Left ventricle myocardium inferior (tissue), 1 donor: Measurements from ENCODE around the gene MCUB. TPM values are rescaled to one million over a fixed set of nuclear protein-coding genes. Genes with fewer than 3 reads are reported as not detected.

ENCODE experiments used
- DNase-seq: peaks from one replicate; pipeline ENCODE4 v3.0.0-alpha.2; 2020
- H3K27ac ChIP-seq: fragments of 200-600 bp; replicated peaks from 2 replicates; pipeline ENCODE4 v1.8.0; 2021
- H3K27me3 ChIP-seq: fragments of 200-600 bp; 2 replicates; pipeline ENCODE4 v1.8.0; 2021; ENCODE audit warnings: low read depth
- H3K36me3 ChIP-seq: fragments of 200-600 bp; 2 replicates; pipeline ENCODE4 v1.8.0; 2021
- H3K4me1 ChIP-seq: fragments of 200-600 bp; 2 replicates; pipeline ENCODE4 v1.8.0; 2021
- H3K4me3 ChIP-seq: fragments of 200-600 bp; 2 replicates; pipeline ENCODE4 v1.8.0; 2021; ENCODE audit warnings: mild to moderate bottlenecking, moderate library complexity
- H3K9me3 ChIP-seq: fragments of 200-600 bp; replicated peaks from 2 replicates; pipeline ENCODE4 v1.8.0; 2021
- intact Hi-C: fragments of 100-400 bp; cut with micrococcal nuclease; formaldehyde crosslinking; loops from one replicate; pipeline ENCODE4 v1.11.0; 2022
- total RNA-seq: library from RNA; stranded (reverse); fragmentation: NEBNext Ultra II Directional; extraction: Animal tissue kit (Norgen Biotek cat#: 25700); gene quantifications from one replicate; pipeline ENCODE4 v1.2.1, GENCODE V29; 2021
- TF ChIP-seq, protein P1 (sequence below): fragments of 200-600 bp; IDR thresholded peaks from 2 replicates; pipeline ENCODE4 v1.8.0; 2021; ENCODE audit warnings: antibody characterized with exemption, mild to moderate bottlenecking, borderline replicate concordance
- donor health status: DM: no; HTN: yes; CAD: no; lungs with severe emphysema.

The MCUB gene
- total RNA-seq, 1 donor from 2014 or later, result 3.3 TPM

DNA sequence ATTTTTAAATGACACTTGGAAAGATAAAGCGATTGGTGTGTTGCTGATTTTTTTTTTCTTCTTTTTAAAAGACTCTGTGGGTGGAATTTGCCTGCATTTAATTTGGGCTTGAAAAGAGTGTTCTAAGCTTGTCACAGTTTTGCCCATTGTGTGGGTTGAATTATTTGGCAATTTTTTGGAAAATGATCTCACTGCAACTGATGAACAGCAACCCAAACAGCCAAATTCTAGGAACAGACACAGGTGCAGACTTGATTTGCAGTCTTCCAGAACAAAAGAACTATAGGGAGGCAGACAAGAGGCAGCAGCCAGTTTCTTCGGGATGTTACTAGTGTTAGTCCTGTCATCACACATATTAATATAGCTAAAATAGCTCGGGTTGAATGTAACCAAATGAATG, 102.7 kb downstream of the MCUB start:
- no peak for DNase-seq
- H3K36me3 ChIP-seq, result no peaks in the 10 kb centered on the region
- H3K9me3 ChIP-seq, result no peaks in the 10 kb centered on the region
- TF ChIP-seq, protein P1, sequence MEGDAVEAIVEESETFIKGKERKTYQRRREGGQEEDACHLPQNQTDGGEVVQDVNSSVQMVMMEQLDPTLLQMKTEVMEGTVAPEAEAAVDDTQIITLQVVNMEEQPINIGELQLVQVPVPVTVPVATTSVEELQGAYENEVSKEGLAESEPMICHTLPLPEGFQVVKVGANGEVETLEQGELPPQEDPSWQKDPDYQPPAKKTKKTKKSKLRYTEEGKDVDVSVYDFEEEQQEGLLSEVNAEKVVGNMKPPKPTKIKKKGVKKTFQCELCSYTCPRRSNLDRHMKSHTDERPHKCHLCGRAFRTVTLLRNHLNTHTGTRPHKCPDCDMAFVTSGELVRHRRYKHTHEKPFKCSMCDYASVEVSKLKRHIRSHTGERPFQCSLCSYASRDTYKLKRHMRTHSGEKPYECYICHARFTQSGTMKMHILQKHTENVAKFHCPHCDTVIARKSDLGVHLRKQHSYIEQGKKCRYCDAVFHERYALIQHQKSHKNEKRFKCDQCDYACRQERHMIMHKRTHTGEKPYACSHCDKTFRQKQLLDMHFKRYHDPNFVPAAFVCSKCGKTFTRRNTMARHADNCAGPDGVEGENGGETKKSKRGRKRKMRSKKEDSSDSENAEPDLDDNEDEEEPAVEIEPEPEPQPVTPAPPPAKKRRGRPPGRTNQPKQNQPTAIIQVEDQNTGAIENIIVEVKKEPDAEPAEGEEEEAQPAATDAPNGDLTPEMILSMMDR, result no peak
- H3K27ac ChIP-seq, result no peak overlapping the region
- H3K27me3 ChIP-seq, result no peaks in the 10 kb centered on the region
- intact Hi-C loops, result no loop called here
- no peak overlapping the region for H3K4me3 ChIP-seq
- H3K4me1 ChIP-seq, result peaks cover 6% of the 10 kb centered on the region

DNA sequence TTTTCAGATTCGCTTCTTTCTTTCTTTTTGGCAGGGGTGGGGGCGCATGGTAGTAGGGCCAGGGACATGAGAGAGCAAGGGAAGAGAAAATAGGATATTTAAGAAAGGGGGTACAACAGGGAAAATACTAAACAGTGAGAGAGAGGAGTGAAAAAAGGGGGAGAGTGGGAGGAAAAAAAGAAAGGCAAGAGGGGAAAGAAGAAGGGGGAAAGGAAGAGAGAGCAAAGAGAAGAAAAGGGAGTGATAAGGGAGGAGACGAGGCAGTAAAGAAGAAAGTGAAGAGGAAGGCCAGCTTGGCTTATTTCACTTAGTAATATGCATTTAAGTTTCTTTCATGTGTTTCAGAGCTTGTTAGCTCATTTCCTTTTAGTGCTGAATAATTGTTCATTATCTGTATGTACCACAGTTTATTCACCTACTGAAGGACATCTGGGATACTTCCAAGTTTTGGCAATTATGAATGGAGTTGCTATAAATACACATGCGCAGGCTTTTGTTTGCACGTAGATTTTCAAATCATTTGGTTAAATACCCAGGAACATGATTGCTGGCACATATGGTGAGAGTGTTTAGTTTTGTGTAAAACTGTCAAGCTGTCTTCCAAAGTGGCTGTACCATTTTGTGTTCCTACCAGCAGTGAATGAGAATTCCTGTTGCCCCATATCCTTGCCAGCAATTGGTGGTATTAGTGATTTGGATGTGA, 105.9 kb downstream of the MCUB start:
- DNase-seq, result no peak
- H3K4me3 ChIP-seq, result no peak overlapping the region
- H3K36me3 ChIP-seq, result no peaks in the 10 kb centered on the region
- peaks cover 3% of the 10 kb centered on the region for H3K9me3 ChIP-seq
- H3K27me3 ChIP-seq, result no peaks in the 10 kb centered on the region
- H3K27ac ChIP-seq, result no peak overlapping the region
- TF ChIP-seq, protein P1, result no peak
- intact Hi-C loops, result no loop called here
- peaks cover 6% of the 10 kb centered on the region for H3K4me1 ChIP-seq

DNA sequence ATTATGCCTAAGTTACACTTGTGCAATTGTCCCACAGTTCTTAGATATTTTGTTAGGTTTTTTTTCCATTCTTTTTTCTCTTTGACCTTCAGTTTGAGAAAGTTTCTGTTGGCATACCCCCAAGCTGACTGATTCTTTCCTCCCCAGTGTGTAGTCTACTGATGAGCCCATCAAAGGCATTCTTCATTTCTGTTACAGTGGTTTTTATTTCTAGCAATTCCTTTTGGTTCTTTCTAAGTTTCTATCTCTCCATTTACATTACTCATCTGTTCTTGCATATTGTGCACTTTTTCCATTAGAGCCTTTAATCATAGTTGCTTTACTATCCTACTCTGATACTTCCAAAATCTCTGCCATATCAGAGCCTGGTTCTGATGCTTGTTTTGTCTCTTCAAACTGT, 111.3 kb downstream of the MCUB start:
- H3K27ac ChIP-seq, result no peak overlapping the region
- H3K27me3 ChIP-seq, result no peaks in the 10 kb centered on the region
- no peak overlapping the region for H3K4me3 ChIP-seq
- DNase-seq, result no peak
- intact Hi-C loops, result no loop called here
- TF ChIP-seq, protein P1, result no peak
- H3K36me3 ChIP-seq, result no peaks in the 10 kb centered on the region
- peaks cover 13% of the 10 kb centered on the region for H3K9me3 ChIP-seq
- no peaks in the 10 kb centered on the region for H3K4me1 ChIP-seq

DNA sequence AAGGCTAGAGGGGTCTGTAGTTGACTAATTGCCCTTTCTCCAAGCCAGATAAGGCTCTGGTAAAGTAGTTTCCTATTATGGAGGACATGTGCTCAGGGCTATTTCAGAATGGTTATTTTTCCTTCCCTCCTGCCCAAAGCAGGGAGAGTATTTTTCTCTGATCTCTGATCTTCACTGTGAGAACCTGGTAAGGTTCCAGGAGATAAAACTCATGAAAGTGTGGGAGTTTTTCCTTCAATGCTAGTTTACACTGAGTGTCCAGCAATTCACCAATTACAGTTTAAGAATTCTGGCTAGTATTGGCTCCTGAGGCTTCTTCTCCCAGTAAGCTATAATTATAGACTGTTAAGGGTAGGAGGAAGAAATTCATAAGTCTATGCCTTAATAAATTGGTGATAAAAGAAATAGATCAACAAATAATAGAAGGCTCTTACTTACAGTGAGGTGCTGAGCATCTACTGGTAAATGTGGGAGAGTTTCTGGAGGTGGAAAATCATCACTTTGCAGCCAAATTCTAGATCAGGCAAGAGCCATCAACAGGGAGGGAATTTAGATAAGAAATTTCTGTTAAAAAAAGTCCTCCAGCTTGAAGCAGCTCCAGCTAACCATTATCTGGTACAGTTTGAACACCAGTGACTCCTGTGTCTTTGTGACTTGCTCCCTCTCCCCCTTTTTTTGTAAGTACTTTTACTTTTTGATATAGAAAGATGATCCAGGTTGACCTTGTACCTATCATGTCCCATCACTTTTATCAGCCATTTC, 112.3 kb downstream of the MCUB start:
- peaks cover 13% of the 10 kb centered on the region for H3K9me3 ChIP-seq
- no peaks in the 10 kb centered on the region for H3K4me1 ChIP-seq
- H3K27ac ChIP-seq, result no peak overlapping the region
- intact Hi-C loops, result no loop called here
- H3K4me3 ChIP-seq, result no peak overlapping the region
- TF ChIP-seq, protein P1, result no peak
- H3K27me3 ChIP-seq, result no peaks in the 10 kb centered on the region
- DNase-seq, result no peak
- H3K36me3 ChIP-seq, result no peaks in the 10 kb centered on the region

DNA sequence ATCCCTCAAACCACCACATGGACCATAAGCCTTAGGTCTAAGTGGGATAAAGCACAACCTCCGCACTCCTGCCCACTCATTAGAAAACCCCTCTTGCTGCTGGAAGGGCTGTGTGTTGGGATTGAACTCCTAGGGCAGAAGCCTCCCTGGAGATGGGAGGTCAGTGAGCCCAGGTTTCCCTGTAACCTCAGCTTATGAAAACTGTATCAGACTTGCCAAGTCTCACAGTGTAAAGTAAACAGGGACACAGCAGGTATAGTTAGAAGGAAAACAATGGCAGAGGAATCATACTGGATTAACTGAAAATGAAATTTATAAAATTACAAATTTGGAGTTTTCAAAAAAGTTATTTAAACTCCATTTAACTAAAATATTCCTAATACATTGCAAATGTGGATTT, 113.3 kb downstream of the MCUB start:
- Histone ChIP-seq H3K27ac (no peak overlapping the region), H3K36me3 (no peaks in the 10 kb centered on the region), H3K4me3 (no peak overlapping the region), H3K9me3 (peaks cover 13% of the 10 kb centered on the region), H3K27me3 (no peaks in the 10 kb centered on the region), H3K4me1 (no peaks in the 10 kb centered on the region)
- TF ChIP-seq, protein P1, result no peak
- intact Hi-C loops, result no loop called here
- no peak for DNase-seq
